H1 (cell line): Measurements from ENCODE around the gene MAPKAP1. TPM values are rescaled to one million over a fixed set of nuclear protein-coding genes. Genes with fewer than 3 reads are reported as not detected.

Source experiments
- EP300 ChIP-seq, 2 experiments: IDR thresholded peaks; 1 replicate in 1 of 2; 2 replicates in 1 of 2; pipeline ENCODE4 v1.6.1; 2011 to 2012; ENCODE audit warnings: low read depth in 2 of 2, low read length in 2 of 2, mild to moderate bottlenecking in 2 of 2, borderline replicate concordance in 1 of 2, inconsistent platforms in 1 of 2, moderate library complexity in 1 of 2
- KDM4A ChIP-seq: IDR thresholded peaks from one replicate; pipeline ENCODE4 v1.7.1; 2012; ENCODE audit warnings: low read depth, mild to moderate bottlenecking, moderate library complexity, low read length, inconsistent platforms; ENCODE audit not compliant: severe bottlenecking
- POLR2A ChIP-seq, 2 experiments: IDR thresholded peaks; 1 replicate in 1 of 2; 2 replicates in 1 of 2; pipeline ENCODE4 v1.6.1; 2011; ENCODE audit warnings: low read depth in 2 of 2, low read length in 2 of 2, mild to moderate bottlenecking in 2 of 2; ENCODE audit errors: control extremely low read depth in 1 of 2
- RBBP5 ChIP-seq: IDR thresholded peaks from 2 replicates; pipeline ENCODE4 v1.7.1; 2012; ENCODE audit warnings: low read depth, mild to moderate bottlenecking, inconsistent platforms, low read length, moderate library complexity, borderline replicate concordance
- YY1 ChIP-seq: IDR thresholded peaks from 2 replicates; pipeline ENCODE4 v1.6.1; 2011; ENCODE audit warnings: low read depth, mild to moderate bottlenecking, low read length
- polyA plus RNA-seq, 7 experiments: library from polyadenylated mRNA; depleted of rRNA in 3 of 7; stranded (reverse) in 5 of 7; unstranded in 2 of 7; fragments of >200 nt in 5 of 7; fragments of 200-250 nt in 2 of 7; gene quantifications; 1 replicate in 5 of 7; 2 replicates in 1 of 7; 4 replicates in 1 of 7; pipeline versions ENCODE4 v1.2.1 to v1.2.3, GENCODE V29; 2011 to 2013; ENCODE audit warnings: missing spikeins in 2 of 7, mixed read lengths in 2 of 7
- total RNA-seq: library from RNA; stranded (reverse); fragmentation: NEBNext Ultra II Directional; extraction: Animal tissue kit (Norgen Biotek cat#: 25700); gene quantifications from 2 replicates; pipeline ENCODE4 v1.2.1, GENCODE V29; 2021

MAPKAP1 gene
- total and polyA plus RNA-seq, 2 of the 8 experiments (the other 6 are each of a cell fraction or from before 2014, with no cell fraction given): 79.2 to 140 TPM

DNA sequence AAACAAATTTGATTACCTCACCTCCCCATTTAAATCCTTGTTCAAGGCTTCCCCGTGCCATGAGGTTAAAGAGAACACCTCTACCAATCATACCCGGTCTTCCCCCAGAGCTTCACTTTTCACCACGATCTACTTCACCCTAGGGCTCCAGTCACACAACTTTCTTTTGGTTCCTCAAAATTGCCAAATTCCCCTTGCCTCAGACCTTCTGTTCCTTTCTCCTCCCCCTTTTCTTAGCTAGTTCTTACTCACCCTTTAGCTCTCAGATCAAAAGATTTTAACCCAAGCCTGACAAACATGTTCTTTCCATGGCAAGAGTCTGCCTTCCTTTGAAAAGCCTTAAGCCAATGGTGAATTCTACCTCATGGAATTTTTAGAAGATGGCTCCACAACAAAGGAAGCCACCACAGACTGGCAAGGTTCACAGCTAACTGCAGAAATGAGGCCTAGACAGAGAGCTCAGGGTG, 56.7 kb downstream of the MAPKAP1 start (continued):
- no peak for TF ChIP-seq KDM4A
- no peak for TF ChIP-seq POLR2A (IDR thresholded peaks at IDR 0.05; ENCODE audit: control extremely low read depth in 1 of 2, low read depth in 2 of 2, low read length in 2 of 2)
- TF ChIP-seq EP300 (IDR thresholded peaks at IDR 0.05; ENCODE audit: borderline replicate concordance in 1 of 2, low read depth in 2 of 2, low read length in 2 of 2): no peak
- TF ChIP-seq RBBP5: no peak
- no peak for TF ChIP-seq YY1
